ENCODE measurements around the gene C2CD2.
"Not testable (repeated sequence)": the region's sequence is repeated elsewhere in the genome, so short reads cannot be mapped to it uniquely, and the experiment has no call there.

C2CD2 gene

DNA sequence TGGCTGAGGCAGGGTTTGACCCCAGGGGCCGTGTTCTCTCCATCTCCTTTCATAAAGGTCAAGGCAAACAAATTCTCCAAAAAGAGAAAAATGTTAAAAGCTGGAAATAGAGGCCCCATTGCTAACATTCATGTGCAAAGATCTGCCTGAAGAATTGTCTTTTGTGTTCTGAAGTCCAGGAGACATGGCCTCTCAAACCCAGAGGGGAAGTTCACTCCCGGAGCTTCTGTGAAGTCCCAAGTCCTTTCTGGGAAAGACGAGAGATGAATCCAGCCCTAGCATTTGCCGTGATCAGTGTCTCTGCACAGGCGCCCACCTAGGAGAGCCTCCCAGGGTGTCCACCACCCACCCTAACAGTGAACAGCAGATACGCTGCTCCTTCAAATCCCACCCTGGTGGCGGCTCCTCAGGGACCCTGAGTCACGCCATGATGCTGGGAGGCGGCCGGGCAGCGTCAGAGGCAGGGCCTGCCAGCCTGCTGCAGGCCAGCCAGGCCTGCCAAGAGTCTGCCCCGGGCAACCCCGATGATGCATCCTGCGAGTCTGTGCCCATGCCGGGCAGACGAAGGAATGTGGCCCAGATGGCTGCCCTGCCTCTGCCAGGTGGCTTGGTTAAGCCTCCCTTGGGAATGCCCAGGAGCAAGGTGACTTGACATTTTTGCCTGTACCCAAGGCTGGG lies 5.2 kb upstream of the C2CD2 start:
- DNase-seq (ENCODE audit: low read depth in 2 of 2): no peak

DNA sequence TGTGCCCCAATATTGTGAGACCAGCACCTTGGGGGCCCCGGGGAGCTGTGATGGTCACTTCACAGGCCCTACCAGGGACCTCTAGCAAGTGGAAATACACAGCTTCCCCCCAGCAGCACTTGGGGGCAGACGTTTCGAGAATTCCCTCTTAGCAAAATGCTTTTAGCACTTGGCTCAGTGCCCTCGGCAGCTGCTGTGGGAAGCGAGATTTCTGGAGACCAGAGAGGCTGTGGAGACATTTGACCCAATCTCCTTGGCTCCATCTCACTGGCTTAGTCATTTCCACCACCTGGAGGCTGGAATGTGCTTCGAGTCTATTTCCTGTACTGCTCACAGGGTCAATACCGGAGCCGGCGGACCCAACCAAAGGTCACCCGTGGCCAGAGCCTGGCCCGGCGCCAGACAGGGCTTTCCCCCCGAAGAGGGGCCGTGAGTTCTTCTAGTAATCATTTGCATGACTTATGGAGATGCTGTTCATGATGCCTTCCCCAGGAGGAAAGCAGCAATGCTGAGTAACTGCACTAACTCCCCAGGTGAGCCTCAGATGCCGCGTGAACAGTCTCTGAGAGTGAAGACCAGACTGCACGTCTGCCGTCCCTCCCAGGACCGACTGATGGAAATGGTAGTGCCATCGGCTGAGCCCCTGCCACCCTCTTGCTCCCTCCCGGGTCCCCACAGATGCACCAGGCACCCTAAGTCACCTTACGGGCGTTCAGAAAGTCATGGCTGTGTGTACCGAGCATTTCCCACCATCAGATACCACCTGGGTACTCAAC lies 4.4 kb upstream of the C2CD2 start:
- DNase-seq (ENCODE audit: low read depth in 2 of 2): no peak

DNA sequence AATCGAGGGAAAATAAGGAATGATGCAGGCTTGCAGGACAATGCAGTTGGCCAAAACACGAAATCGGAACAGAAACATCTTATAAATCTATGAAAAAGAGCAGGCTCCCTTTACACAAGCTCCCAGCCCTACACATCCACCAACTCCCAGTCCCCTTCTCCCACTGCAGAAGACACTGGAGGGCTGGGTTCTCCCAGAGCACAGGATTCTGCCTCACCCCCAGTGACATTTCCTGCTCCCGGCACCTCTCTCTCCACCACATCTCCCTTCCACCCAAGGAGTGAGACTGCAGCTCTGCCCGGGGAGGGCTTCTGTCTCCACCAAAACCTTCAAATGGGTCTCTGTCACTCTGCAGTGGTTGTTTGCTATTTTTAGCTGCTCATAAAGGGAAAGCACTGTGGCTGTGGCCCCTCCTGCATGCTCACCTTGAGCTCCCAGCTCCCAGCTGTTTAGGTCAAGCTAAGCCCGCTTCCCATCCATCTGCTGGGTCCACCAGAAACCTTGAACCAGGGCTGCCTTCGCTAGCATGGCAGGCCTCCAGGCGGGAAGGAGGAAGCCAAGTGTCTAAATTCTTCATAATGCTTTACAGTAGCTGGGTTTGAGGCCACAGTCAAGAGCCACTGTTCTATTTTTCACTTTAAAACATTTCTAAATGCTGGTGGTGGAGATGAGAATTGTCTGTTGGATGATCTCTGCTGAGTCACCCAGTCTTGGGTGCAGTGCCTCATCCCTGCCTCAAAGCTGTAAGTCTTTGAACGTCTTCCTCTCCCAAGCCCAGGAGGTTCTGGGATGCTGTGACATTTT lies 3.3 kb upstream of the C2CD2 start:
- DNase-seq (ENCODE audit: low read depth in 2 of 2): no peak

DNA sequence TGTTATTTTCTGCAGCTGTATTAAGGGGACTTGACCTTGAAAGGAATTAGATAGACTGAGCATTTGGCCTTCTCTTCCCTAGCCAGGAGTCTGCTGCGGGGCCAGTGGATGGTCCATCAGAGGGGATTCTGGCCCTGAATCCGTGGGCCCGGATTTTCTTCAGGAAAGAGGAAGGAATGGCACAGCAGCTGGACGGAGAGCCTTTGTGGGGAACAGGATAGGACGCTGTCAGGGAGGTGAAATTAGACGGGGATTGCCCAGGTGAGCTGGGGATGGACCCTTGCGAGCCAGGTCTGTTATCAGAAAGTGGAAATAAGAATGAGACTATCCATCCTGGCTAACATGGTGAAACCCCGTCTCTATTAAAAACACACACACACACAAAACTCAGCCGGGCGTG lies 1.7 kb upstream of the C2CD2 start:
- no peak for DNase-seq (ENCODE audit: low read depth in 2 of 2)

GRCh38 chr21:41954654-41955499 lies 1.1 kb upstream of the C2CD2 start:
- no peak for DNase-seq (ENCODE audit: low read depth in 2 of 2)

DNA sequence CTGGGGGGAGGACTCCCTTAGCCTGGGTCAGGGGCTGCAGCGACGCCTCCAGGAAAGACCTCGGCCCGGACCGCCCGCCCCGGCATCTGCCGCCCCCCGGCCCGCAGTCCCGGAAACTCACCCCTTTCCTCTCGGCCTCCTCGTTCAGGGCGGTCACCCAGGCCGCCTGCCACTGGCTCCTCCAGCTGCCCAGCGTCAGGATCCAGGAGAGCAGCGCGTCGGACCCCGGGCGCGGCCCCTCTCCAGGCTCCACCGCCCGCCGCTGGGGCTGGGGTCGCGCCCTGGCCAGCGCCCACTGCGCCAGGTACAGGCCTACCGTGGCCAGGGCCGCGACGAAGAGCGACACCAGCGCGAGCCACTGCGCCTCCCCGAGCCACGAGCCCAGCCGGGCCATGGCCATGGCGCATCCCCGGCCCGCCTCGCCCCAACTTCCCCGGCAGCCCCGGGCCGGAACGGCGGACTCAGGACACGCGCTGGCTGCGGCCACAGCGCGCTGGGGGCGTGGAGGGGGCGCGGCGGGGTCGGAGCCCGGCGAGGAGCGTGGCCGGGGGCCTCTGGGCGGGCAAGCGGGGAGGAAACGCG lies 478 bp downstream of the C2CD2 start:
- DNase-seq (ENCODE audit: low read depth in 2 of 2): no peak

GRCh38 chr21:41952568-41953248 lies 1.1 kb downstream of the C2CD2 start:
- DNase-seq (ENCODE audit: low read depth in 2 of 2): no peak

DNA sequence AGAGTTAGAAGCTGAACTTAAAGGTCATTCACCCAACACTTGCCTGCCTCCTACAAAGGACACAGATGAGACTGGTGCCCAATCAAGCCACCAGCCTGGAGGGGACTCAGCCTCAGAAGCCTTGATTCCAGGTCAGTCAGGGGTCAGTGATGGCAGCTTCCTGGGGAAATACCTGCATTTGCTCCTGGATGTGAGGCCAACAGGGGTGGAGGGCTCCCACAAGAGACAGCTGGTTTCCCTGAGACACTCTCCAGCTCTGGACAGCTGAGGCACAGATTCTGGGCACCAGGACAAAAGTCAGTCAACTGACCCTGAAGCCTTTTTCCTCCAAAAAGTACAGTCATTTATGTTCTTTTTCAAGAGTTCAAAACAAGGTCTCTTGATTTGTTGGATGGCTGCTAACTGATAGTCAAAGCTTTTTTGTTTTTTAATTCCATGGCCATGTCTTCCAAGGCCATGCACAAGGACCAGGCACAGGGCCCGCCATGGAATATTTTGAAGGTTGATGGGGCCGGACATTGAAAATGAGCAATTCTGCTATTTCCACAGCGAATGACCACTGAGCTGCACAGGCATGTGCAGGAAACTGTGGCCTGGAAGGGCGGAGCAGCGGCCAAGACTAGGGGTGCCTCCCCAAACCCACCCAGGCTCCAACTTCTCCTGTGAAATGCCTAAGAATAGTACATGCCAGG lies 1.8 kb downstream of the C2CD2 start:
- no peak for DNase-seq (ENCODE audit: low read depth in 2 of 2)

- no peak for DNase-seq (ENCODE audit: low read depth in 2 of 2)
These were observed 2.9 kb downstream of the C2CD2 start for GRCh38 chr21:41950941-41951351.

DNA sequence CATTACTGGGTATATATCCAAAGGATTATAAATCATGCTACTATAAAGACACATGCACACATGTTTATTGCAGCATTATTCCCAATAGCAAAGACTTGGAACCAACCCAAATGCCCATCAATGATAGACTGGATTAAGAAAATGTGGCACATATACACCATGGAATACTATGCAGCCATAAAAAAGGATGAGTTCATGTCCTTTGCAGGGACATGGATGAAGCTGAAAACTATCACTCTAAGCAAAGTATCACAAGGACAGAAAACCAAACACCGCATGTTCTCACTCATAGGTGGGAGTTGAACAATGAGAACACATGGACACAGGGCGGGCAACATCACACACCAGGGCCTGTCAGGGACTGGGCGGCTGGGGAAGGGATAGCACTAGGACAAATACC lies 4.2 kb downstream of the C2CD2 start:
- not testable (repeated sequence) for DNase-seq (ENCODE audit: low read depth in 2 of 2)

DNA sequence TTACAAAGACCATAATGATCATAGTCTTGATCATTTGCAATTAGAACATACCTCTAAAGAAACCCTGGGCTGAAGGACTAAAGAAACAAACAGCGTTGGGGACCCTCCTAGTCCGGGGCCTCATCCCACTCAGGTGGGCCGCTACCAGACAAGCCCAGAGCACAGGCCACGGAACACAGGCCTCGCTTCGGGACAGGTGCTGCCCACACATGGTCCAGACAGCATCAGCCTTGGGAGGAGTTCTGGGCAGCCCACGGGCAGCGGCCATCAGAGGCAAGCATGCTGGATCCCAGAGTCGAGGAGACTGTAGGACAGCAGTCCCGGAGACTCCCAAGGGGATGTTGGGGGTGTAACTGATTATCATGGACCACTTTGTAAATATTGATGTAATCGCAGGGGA lies 4.9 kb downstream of the C2CD2 start:
- no peak for DNase-seq (ENCODE audit: low read depth in 2 of 2)

GRCh38 chr21:41948078-41948895 lies 5.5 kb downstream of the C2CD2 start:
- DNase-seq (ENCODE audit: low read depth in 2 of 2): no peak

GRCh38 chr21:41945982-41946381 lies 7.8 kb downstream of the C2CD2 start:
- no peak for DNase-seq (ENCODE audit: low read depth in 2 of 2)

- DNase-seq (ENCODE audit: low read depth in 2 of 2): no peak
These were observed 10.0 kb downstream of the C2CD2 start for GRCh38 chr21:41943851-41944250.

GRCh38 chr21:41942457-41942856 lies 11.4 kb downstream of the C2CD2 start:
- DNase-seq (ENCODE audit: low read depth in 2 of 2): no peak

DNA sequence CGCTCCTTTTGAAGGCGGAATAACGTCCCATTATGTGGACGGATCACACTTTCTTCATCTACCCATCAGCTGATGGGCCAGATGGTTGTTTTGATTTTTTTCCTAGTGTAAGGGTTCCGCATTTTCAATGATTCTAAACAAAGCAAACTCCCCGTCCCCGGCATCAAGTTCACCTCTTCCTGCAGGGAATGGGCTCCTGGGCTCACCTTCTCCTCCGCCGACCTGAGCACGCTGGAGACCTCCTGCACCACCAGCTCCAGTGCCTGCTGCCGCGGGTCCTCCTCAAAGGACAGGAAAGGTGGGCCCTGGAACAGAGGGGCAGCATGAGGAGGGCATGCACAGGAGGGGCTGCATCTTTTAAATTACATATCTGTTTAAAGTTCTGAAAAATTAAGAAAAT lies 11.9 kb downstream of the C2CD2 start:
- DNase-seq (ENCODE audit: low read depth in 2 of 2): no peak

GRCh38 chr21:41940431-41940830 lies 13.4 kb downstream of the C2CD2 start:
- DNase-seq (ENCODE audit: low read depth in 2 of 2): no peak

- DNase-seq (ENCODE audit: low read depth in 2 of 2): no peak
These were observed 14.4 kb downstream of the C2CD2 start for GRCh38 chr21:41939391-41939790.
